Measurements from ENCODE around the gene PIKFYVE.
"Not testable (repeated sequence)": the region's sequence is repeated elsewhere in the genome, so short reads cannot be mapped to it uniquely, and the experiment has no call there.

The PIKFYVE gene

DNA sequence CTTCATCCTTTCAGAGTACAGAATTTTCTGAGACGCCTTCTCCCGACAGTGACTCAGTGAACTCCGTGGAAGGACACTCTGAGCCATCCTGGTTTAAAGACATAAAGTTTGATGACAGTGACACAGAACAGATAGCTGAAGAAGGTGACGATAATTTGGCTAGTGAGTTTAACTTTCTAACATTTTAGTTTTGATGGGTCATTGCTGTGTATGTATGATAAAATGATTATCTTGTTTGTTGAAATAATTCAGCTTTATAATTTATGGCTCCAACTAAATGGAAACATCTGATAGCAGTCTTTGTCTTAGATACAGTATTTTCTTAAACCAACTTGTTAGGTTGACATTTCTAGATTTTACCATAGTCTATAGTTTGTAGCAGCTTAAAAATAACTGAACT, 38.1 kb downstream of the PIKFYVE start:
- no peak for DNase-seq

DNA sequence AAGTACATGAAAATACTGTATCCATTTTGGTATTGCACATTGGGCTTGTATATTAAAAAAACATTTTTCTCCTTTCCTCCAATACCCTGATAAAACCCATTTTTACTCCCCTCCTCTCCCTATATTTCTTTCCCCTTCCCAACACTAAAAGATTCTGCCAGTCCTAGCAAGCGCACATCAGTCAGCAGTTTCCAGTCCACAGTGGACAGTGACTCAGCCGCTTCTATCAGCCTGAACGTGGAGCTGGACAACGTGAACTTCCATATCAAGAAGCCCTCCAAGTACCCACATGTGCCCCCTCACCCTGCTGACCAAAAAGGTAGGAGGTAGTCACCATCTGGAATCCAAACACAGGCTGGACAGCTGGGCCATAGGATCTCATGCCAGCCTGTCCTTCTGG, 38.6 kb downstream of the PIKFYVE start:
- DNase-seq, result no peak

DNA sequence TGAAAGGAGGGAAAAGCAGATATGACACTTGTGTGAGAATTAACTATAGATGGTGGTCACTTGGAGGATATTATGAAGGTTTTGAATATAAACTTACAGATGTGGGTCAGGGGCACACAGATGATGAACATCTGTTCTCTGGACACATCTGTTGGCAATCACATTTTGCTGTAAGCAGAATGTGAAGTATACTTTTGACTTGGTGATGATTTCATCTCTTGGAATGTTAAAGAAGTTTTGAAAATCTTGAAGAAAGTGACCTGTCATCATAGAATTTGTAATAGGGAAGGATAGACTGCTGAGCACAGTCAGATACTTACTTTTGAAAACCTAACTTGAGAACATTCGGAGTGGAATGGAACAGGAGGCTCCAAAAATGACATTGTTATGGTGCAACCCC, 40.2 kb downstream of the PIKFYVE start:
- DNase-seq, result no peak

DNA sequence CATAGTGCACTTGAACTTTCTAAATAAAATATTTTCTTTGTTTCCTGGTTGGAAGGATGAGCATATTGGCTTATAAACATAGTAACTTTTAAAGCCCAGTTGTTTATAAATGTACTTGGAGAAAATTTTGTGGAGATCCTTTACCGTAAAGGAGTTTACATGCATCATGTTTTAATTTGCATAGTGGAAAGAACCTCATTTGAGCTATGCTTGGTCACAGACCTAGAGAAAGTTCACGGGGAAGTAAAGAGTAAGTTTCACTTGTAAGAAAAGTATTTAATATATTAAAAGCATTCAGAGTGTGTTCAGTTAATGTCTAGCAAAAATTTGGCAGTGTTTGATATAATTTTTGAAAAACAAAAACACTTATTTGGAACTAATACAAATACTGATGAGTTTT, 45.3 kb downstream of the PIKFYVE start:
- no peak for DNase-seq

DNA sequence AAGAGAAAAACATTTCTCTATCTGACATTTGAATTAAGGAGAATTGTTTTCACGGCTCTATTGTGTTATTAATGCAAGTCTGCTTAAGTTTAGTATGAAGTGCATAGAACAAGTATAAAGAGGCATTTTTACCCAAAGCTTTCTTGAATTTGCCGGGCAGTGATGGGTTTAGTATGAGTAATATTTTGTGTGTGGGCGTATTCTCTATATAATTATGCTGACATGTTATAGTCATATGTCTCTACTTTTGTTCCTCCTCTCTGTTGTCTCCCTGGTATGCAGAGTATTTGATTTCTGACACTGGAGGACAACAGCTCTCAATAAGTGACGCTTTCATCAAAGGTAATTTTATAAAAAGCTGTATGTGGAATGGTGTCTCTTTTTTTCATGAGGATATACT, 45.9 kb downstream of the PIKFYVE start:
- DNase-seq, result no peak

DNA sequence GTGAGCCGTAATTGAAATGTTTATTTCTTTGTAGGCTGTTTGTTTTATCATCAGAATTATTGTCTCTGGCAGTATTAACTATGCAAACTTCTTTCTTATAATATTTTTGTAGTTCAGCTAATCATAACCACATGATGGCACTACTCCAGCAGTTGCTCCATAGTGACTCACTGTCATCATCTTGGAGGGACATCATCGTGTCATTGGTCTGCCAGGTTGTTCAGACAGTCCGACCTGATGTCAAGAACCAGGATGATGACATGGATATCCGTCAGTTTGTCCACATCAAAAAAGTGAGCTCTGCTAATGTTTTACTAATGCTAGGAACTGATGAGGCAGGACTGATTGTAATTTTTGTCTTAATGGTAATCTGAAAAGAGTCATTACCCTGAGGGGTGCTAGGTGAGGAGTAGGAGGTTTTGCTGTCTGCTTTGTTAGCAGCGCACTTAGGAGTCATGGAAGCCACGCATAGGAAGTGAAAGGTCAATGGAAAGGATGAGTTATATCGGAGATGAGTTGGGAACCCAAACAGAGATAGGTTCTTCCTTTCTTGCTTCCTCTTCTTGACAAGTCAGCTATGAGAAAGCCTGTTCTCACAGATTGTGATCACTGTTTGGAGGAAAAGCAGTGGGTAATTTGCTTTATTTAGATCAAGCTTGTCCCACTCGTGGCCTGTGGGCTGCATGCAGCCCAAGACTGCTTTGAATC, 49.2 kb downstream of the PIKFYVE start:
- DNase-seq, result no peak

DNA sequence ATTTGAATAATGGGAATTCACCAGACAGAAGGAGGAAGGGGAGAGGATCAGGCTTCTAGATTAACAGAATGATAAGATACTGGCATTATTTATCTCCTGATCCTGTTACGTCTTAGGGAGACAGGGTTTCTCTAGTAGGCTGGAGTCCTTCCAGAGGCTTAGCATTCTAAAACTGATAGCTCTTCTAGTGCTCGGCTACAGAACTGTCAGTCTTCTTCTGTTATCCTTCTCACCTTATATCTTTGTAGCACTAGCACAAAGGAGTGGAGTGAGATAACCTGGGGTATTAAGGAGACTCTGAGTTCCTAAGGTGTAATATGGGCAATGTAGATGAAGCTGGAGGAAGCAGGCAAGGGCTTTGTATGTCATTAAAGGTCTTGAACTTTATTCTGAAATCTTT, 52.1 kb downstream of the PIKFYVE start:
- no peak for DNase-seq

DNA sequence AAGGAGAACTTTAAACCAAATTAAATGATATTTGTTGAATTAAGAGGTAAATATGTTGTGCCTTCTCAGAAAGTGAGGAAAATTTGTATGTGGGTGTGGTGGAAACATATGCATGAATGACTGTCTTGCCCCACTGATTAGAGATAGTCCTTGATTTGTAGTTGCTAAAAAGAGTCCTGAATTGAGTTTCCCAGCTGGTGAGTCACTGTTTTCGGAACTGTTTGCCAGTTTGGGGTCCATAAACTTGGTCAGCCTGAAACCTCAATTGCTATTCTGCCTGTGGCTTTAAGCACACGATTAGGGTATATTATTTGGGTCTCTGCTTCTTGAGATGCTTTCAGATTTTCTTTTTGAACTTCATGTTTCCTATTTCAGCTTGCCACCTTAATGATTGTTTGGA, 53.3 kb downstream of the PIKFYVE start:
- no peak for DNase-seq

DNA sequence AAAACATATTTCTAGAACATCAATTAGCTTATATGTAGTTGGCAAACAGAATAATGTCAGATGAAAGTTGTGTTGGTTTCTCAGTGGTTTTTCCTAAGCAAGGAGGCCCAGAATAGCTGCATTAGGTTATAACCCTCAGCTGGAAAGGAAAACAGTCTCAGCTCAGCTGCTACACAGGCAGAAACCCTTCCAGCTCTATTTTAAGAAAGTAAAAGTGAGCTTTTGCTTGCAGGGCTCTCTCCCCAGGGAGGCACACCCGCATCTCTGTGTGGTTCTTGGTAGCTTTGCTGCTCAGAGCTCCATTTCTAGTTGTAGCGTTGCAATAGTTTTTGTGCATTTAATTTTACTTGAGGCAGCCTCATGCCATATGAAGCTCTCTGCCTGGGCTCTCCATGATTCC, 54.6 kb downstream of the PIKFYVE start:
- no peak for DNase-seq

DNA sequence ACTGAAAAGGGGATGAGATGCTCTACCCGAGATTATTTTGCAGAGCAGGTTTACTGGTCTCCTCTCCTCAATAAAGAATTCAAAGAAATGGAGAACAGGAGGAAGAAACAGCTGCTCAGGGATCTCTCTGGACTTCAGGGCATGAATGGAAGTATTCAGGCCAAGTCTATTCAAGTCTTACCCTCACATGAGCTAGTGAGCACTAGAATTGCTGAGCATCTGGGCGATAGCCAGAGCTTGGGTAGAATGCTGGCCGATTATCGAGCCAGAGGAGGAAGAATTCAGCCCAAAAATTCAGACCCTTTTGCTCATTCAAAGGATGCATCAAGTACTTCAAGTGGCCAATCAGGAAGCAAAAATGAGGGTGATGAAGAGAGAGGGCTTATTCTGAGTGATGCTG, 60.0 kb downstream of the PIKFYVE start:
- DNase-seq, result no peak

DNA sequence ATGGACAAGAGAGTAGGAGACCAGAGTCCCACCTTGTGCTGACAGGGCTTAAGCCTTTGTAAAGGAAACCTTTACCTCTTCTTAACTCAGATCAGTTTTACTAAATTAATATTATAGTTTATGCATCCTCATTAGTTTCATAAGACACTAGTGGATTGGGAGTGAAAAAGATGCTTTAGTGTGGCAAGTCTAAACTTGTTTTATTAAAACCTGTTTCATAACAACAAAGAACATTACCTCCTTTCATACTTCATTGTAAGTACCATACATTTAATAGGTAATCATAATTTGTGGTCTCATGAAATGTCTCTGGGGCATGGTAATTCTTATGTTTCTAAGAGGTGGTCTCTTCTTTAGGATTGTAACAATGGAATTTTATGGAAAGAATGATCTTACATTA, 63.4 kb downstream of the PIKFYVE start:
- peak; percentile 7 for DNase-seq

DNA sequence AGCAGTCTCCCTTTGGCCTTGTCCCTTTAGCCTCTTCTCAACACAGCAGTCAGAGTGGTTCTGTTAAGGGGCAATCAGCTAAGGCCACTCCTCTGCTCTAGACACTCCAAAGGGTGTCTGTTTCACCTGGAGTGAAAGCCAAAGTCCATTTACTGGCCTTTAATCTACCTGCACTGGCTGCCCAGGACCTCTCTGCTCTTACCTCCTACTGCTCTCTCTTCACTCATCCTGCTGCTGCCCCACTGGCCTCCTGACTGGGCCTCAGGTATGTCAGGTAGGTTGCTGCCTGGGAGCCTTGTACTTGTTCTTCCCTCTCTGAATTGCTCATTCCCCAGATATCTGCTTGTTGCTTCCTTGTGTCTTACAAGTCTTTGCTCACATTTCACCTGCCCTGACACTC, 68.2 kb downstream of the PIKFYVE start:
- DNase-seq, result no peak

DNA sequence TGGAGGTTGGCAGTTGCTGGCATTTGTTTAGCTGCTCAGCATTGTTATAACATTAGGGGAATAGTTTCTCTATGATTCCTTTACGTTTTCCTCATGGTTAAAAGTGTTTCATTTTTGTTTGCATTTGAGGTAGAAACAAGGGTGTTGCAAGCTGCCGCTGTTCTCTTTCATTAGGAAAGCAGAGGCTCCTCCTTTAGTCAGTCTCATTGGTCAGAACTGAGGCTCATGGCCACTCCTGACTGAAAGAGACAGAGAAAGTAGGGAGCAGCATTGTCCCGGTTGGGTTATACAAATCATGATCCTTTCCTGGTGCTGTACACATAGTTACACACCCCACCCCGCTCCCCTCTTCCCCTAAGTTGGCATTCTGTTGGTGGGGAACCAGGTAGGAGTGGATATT, 80.7 kb downstream of the PIKFYVE start:
- no peak for DNase-seq

DNA sequence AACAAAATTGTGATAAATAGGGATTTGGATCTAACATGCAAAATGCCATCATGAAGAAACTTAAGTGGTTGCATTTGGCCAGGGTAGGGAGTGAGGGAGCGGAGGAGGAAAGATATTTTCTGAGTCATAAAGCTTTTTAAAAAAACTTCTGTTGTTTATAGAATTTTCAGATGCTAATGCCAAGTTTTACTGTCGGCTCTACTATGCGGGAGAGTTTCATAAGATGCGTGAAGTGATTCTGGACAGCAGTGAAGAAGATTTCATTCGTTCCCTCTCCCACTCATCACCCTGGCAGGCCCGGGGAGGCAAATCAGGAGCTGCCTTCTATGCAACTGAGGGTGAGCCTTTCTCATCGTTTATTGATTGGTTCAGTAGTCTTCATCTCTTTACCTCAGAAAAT, 84.6 kb downstream of the PIKFYVE start:
- DNase-seq, result no peak

DNA sequence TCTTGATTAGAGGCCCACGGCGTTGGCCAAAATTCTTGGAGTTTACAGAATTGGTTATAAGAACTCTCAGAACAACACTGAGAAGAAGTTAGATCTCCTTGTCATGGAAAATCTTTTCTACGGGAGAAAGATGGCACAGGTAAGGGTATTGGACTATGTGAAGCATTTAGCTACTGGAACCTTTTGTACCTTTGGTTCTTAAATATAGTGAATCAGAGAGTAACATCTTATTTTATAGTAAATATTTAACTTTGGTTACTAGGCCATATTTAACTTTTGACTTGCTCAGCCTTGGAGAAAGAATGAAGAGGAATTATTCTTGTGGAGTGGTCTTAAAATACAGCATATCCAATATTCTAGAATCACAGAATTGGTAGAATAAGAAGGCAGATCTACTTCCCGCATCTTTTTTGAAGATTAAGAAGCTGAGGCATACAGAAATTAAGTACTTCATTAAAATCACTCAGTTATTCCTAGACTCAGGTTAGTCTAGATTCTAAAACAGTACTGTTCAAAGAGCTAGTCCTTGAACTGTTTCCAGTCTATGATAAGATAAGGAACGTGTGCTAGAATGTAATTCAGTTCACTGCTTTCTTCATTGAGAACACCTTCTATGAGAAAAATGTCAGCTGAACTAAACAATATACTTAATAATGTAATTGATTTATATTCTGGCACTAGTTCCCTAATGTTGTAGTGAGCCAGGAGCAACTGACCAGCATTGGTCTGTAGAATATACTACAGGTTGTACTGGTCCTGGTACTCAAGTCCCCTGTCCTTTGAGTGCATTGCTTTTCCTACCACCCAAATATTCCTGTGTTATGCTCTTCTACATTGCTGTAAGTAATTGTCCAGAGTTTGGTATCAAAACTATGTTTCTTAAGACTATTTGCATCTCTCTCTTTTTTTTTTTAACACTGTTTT, 86.9 kb downstream of the PIKFYVE start:
- DNase-seq, result no peak

DNA sequence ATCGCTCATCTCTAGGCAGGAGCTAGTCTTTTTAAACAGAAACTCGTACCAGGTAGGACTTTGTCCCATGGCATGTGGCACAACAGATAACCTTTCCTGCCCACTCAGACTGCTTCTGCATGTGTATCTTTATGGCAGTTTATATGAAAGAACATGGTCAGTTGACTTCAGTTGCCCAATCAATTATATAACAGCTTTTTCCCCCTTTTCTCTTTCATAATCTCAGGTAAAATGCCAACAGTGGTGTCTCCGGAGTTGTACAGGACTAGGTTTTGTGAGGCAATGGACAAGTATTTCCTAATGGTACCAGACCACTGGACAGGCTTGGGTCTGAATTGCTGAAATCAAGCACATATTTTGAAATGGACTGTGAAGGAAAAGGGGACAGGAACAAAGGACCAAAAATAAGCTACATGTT, 88.9 kb downstream of the PIKFYVE start:
- no peak for DNase-seq

DNA sequence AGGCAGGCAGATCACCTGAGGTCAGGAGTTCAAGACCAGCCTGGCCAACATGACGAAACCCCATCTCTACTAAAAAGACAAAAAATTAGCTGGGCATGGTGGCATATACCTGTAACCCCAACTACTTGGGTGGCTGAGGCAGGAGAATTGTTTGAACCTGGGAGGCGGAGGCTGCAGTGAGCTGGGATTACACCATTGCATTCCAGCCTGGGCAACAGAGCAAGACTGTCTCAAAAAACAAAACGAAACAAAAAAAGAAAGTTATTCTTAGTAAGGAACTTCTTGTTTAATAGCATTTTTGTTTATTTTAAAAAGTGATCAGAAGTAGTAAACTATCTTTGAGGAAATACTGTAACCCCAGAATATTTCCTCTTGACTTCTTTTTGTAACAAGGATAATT, 90.4 kb downstream of the PIKFYVE start:
- not testable (repeated sequence) for DNase-seq

DNA sequence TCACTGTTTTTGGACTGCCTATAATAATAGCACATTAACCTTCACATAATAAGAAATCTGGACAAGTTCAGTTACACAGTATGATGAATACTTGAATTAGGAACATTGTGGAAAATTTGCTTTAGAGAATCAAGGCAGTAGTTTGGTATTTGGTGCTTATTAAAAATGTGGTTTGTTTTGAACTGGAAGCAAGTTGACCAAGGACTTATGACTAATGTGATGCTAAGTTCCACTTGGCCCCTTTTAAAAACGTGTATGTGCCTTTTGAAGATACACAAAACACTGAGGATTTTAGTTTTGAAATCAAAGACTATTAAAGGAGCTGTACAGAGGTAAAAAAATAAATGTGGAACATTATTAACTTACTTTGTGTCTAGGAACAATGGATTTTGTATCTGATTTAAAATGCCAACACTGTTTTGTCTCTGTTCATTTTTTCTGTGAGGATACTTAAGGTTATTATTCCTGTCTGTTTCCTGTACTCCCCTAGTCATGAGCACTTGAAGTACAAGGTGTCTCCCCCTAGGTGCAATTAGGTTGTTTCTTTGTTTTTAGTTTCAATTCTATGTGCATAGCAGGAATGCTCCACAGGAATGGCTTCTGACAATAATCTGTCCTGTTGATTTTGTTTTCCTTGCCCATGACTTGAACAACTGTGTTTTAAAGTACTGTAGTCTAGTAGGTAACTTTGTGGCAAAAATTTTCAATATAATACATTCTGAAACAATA, 91.0 kb downstream of the PIKFYVE start:
- DNase-seq, result no peak

DNA sequence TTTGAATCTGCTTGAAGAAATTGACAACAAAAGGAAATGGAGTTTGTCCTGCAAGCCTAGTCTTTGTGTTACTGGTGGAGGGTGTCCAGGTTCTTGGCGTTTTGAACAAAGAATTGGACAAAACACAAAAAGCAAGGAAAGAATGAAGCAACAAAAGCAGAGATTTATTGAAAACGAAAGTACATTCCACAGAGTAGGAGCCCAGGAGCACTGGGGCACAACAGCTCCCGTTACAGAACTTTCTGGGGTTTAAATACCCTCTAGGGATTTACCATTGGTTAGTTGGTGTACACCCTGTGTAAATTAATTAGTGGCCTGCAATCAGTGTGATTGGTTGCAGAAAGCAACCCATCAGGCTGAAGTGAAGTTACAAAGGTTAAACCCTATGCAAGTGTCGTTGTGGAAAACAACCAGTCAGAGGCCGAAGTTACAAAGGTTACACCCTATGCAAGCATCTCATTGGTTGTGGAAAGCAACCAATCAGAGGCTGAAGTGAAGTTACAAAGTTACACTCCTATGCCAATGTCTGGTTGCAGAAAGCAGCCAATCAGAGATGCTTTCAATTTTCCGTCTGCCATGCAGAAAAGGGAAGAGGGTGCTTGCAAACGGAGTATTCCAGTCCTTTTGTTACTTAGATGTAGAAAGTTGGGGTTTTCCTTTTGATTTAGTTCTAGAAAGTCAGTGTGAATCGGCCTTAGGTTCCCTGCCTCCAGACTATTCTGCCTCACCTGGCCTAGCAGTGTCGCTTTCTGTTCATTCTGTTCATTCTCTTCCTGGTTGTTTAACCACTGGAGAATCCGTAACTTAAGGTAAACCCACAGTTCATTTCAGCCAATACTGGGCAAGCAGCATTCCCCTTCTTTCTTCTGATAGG, 92.9 kb downstream of the PIKFYVE start:
- no peak for DNase-seq

DNA sequence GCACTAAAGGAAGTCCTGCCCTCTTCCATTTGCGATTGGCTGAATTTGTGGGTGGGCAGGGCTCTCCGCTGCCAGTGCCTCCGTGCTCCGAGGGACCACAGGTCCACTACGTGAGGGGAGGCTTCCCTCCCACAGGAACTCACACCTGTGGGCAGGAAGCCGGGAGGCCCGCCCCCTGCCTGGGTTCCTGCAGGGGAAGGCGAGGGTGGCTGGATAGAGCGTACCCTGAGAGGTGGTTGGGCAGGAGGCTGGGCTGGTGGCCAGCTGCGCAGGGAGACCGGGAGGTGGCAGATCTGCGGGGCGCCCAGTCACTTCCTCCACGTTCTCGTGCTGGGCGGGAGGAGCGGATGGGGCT, 93.6 kb downstream of the PIKFYVE start:
- no peak for DNase-seq

DNA sequence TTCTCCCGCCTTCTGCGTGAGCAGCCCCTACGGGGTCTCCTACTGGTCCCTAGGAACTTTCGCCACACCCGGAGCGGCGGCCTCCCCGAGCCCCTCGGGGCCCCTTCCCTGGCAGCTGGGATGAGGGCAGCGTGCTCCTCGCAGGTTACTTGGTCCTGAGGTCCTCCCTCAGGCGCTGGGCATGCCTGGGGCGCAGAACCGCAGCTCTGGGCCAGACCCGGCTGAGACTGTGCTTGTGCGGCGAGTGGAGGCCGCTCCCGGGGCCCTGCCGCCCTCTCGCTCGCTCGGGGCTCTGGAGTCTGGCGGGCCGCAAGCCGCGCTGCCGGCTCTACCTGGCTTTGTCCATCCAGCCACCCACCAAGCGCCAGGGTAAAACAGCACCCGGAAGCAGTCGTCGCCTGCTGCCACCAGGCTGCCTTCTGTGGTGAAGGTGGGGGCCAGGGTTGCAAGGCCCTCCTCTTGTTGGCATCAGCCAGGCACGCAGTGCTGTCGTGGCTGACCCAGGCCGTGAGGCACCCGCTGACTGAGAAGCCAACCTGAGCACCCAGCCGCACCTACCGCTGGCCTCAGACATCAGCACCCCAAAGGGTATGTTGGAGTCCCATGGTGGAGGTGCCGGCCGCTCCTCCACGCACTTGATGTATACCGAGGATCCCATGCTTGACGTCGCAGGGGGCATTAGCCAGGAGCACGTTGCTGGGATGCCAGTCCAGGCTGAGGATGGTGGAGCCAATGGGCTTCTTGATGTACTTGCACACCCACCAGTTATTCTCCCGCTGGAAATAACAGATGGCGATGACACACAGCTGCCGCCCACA, 94.4 kb downstream of the PIKFYVE start:
- DNase-seq, result no peak

DNA sequence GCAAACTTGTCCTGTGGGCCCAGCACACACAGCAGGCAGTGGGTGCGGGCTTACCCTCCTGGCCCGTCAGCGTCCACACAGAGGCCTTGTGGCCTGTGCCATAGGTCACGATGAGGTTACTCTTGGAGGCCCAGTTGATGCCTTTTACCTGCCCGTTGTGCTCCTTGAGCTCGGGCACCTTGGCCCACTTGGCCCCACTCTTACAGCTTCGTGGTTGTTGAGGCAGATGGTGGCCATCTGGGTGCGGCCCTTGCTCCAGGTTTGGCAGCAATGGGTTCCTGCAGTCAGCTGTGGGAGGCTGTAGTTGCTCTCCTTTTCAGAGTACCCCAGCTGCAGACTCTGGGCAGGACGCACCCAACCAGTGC, 95.0 kb downstream of the PIKFYVE start:
- no peak for DNase-seq
